Measurements from ENCODE around the gene NDUFS8.

The NDUFS8 gene

DNA sequence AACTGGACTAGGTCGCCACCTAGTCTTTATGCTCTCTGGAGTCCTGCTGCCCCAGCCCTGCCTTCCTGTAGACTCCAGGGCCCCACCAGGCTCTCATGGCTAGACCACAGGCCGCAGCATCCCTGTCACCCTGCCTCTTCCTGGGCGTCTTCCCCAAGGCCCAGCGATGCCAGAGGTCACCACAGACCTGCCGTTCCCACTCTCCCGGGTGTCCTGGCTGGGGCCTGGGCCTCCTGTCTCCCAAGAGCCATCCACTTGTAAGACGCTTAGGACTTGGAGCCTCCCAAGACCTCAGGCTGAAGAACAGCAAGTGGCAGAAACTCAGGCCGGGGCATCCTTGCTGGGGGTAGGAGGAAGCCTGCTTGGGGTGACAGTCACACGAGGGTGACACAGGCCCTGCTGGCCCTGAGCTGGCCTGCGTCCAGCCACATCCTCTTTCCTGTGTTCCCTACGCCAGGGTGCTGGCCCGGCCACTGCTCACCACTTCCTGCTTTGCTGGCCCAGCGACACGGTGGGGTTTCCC is 6.3 kb downstream of the NDUFS8 start:
- no peak for DNase-seq (ENCODE audit: low read depth)

DNA sequence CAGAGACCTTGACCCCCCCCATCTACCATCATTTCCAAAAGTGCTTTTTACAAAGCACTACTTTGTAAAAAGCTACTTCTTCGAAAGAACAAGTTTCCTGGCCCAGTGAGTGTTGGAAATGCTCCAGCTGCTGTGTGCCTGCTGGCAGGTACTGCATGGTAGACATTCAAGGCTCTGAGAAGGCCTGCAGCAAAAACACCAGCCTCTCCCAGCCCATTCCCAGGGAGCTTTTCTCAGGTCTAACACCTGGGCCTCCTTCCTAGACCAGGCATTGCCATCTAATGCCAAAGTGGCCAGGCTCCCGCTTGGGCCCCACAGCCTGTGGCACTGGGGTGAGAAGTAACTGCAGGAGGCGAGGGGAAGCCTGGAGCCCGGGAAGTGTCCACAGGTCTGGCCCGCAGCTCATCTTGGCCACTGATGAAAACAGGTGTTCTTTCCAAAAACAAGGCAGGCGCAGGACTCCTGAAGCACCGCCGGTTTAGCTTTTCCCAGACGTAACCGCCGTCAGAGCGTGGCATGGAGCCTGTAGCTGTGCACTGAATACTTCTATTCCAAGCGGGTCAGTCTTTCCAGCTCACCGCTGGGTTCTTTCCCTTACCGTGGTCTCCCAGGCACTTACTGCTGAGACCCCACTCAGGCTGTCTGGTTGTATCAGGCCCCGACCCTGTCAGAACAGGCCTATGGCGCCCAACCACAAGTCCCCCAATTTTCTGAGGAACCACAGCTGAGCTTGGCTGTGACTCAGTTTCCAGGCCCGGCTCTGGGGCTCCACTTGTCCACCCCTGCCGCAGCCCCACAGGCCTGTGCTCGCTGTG is 7.1 kb downstream of the NDUFS8 start:
- DNase-seq (ENCODE audit: low read depth): no peak

DNA sequence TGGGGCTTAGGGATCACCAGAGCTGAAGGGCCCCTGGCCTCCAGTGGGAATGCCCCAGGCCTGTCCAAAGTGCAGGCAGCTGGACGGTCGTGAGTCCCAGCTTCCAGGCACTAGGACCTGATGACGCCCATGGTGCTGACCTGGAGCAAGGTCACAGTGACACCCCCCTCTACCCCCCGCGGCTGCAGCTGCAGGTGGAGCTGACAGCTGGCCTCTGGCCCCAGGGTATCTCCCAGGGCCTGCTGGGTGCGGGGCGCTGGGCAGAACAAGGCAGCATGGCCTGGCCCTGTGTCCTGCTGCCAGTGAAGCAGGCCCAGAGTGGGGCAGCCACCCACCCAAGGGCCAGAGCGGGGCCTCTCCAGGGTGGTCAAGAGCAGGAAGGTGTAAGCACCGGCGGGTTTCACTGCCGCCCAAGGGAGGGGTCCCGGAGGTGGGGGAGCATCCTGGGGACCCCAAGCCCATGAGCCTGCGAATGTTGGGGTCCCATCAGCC is 7.8 kb downstream of the NDUFS8 start:
- DNase-seq (ENCODE audit: low read depth): no peak

DNA sequence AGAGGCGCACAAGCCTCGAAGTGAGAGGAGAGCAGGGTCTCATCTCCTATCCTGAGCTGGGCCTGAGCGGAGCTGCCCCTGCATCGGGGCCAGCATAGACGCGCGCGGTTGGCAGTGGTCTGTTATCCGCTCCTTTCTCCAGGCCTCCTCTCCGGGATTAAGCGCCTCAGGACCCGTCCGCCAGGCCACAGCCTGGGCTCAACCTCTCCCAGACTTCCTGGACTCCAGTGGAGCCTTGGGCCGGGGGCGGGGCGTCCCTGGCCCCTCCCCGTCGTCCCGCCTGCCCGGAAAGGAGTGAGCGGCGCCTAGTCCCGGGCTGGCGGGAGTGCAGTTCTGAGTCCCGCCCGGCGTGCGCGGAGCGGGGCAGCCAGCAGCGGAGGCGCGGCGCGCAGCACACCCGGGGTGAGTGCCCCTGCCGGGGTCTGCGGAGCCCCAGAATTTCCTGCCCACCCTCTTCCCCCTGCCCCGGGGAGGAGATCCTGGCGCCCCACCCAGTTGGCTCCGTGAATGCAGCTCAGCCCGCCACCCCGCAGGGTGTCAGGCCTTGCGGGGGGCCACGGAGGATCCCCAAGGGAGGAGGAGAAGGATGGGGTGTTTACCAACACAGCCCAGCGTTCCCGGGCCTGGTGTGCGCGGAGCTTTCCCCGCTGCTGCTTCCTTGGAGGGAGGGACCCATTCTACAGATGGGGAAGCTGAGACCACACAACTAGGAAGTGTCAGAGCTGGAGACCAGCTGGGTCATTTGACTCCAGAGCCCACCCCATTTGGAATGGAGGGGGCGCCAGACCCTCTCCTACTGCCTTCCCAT is 8.4 kb downstream of the NDUFS8 start, which contains the start of gene TCIRG1:
TSS of gene TCIRG1 (plus strand) at position 308 of the 808 bp plus-strand sequence. CDS start 2,247 bp downstream, outside the sequence.
- DNase-seq (ENCODE audit: low read depth): peak; percentile 62

DNA sequence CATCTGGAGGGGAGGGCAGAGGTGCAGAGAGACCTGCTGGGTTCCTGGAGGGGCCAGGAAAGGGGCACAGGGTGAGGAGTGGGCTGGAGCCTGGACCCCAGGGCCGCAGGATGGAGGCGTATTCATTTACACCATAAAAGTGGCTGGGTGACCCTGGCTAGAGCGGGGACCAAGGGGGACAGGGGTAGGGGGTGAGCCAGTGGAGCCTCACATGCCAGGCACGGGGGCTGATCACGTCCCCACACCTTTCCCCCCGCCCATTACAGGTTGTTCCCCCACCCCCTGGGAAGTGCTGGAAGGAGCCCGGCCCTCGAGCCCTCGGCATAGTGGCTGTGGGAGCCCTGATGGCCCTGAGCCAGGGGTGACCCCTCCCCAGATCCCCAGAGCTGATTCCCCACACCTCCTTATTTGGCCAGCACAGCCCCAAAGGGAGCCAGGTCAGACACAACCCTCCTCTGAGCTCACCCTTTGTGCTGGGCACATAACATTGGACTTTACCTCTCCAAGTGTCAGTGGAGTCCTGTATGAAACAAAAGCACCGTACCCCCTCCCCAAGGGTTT is 9.1 kb downstream of the NDUFS8 start:
- no peak for DNase-seq (ENCODE audit: low read depth)

DNA sequence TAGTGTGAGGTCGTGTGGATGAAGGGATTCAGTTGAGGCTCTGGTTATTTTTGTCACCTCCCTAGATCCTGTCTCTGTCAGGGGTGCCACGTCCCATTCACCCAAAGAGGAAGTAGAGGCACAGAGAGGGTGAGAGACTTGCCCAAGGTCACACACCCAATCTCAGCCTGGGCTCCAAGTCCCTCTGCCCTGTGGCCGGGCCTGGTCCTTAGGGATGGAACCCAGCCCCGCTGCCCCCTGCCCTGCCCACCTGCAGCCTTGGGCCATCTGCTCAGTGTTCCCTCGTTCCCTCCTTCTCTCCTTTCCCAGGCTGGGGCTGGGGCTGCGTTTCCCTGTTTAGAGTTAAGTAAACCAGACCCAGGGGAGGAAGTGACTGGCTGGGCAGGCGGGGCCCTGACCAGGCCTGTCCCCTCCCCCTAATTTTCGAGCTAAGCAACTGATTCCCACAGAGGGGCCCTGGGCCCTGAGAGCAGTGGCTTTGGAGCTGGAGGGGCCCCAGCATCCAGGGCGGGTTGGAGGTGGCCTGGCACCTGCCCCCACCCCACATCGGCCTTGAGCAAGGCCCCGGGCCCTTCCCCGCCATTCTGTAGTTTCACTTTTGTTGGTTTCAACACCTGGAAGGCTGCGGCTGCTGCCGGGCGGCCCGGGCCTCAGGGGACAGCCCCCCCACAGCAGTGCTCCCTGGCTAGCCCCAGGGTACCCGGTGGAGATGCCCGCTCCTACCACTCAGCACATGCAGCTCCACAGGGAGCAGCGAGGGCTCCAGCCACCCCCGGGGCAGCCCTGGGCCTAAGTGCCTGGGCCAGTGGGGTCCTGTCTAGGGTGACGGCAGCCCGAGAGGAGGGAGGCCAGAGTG is 9.8 kb downstream of the NDUFS8 start:
- DNase-seq (ENCODE audit: low read depth): no peak

DNA sequence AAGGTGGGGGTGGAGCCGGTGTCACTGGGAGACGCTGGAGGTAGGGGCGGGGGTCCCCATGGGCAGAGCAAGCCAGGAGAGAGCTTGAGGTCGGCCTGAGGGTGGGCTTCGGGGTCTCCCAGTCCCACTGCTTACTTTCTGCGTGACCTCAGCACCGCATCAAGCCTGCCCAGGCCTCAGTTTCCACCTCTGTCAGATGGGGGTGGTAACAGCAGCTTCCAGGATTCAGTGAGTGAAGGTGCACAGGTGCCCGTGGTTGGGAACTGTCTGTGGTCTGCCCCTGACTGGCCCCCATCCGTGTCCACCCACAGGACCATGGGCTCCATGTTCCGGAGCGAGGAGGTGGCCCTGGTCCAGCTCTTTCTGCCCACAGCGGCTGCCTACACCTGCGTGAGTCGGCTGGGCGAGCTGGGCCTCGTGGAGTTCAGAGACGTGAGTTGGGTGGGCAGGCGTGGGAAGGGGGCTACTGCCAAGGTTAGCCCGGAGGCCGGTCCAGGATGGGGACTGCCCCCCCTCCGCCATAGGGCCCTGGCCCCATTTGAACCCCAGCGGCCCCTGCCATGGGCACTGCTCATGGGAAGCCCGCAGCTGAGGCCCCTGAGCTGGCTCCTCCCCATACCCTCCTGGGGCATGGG is 10.6 kb downstream of the NDUFS8 start:
- no peak for DNase-seq (ENCODE audit: low read depth)

DNA sequence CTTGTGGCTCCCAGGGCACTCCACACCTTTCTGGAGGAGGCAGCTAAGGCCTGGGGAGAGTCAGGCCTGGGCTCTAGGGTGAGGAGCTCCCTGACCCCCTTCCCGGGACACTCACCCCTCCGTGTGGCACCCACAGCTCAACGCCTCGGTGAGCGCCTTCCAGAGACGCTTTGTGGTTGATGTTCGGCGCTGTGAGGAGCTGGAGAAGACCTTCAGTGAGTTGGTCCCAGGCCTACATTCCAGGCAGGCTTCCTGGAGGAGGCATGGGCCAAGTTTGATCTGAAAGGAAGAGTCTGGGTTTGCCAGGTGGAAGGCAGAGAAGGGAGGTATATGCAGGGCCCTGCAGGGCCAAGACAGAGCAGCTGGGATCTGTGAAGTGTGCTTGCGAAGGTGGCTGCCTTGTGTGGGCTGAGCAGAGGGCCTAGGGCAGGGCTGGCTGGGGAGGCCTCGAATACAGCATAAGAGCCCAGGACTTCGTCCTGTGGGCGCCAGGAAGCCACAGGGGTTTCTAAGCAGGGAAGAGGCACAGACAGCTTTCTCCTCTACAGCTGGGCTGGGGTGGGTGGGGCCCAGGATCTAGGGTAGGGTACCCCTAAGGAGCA is 11.2 kb downstream of the NDUFS8 start:
- DNase-seq (ENCODE audit: low read depth): no peak

DNA sequence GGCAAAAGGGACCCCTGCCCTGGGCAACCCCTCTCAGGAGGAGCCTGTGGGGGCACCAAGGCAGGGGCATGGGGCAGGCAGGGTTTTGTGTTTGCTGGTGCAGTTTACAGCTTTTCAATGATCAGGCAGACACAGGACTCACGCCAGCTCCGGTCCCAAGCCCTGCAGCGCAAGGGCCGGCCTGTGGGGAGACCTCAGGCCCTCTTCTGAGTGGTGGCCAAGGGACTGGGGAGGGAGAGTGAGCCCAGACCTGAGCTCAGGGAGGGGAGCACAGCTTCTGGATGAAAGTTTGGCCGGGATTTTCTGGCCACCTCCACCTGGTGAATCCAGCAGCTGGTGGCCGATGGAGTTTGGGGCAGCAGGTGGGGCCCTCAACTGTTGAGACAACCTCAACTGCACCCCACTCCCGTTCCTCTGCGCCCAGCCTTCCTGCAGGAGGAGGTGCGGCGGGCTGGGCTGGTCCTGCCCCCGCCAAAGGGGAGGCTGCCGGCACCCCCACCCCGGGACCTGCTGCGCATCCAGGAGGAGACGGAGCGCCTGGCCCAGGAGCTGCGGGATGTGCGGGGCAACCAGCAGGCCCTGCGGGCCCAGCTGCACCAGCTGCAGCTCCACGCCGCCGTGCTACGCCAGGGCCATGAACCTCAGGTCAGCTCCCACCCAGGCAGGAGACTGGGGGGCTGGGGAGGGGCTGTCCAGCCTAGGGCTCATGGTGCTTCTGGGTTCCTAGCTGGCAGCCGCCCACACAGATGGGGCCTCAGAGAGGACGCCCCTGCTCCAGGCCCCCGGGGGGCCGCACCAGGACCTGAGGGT is 11.9 kb downstream of the NDUFS8 start:
- DNase-seq (ENCODE audit: low read depth): no peak

DNA sequence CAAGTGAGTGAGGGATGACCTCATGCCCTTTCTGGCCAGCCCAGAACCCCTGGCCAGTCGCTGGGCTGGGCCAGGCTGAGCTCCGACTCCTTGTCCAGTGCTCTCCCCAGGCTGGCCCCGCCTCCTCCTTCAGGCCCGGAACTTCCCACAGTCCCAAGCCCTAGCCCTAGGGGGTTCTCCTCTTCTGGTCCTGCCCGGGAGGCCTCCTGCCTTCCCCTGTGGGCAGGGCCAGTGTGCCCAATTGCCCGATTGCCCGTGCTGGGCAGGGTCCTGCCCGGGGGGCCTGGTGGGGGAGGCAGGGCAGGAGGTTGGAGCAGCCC is 12.5 kb downstream of the NDUFS8 start:
- no peak for DNase-seq (ENCODE audit: low read depth)

DNA sequence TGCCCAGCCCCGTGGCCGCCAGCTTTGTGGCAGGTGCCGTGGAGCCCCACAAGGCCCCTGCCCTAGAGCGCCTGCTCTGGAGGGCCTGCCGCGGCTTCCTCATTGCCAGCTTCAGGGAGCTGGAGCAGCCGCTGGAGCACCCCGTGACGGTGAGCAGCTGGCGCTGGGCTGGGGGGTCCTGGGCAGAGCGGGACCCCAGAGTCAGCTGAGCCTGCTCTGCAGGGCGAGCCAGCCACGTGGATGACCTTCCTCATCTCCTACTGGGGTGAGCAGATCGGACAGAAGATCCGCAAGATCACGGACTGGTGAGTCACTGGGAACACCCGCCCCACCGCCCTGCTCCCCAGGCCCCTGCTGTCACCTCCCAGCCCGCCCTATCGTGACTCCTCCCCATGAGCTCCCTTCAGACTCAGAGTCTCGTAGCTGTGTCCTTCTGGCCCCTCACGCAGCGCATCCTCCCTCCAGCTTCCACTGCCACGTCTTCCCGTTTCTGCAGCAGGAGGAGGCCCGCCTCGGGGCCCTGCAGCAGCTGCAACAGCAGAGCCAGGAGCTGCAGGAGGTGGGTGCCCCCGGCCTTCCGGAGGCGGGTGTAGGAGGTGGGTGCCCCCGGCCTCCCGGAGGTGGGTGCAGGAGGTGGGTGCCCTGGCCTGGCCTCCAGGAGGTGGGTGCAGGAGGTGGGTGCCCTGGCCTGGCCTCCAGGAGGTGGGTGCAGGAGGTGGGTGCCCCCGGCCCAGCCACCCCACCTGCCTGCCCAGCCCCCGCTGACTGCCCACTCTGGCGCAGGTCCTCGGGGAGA is 13.1 kb downstream of the NDUFS8 start:
- no peak for DNase-seq (ENCODE audit: low read depth)

DNA sequence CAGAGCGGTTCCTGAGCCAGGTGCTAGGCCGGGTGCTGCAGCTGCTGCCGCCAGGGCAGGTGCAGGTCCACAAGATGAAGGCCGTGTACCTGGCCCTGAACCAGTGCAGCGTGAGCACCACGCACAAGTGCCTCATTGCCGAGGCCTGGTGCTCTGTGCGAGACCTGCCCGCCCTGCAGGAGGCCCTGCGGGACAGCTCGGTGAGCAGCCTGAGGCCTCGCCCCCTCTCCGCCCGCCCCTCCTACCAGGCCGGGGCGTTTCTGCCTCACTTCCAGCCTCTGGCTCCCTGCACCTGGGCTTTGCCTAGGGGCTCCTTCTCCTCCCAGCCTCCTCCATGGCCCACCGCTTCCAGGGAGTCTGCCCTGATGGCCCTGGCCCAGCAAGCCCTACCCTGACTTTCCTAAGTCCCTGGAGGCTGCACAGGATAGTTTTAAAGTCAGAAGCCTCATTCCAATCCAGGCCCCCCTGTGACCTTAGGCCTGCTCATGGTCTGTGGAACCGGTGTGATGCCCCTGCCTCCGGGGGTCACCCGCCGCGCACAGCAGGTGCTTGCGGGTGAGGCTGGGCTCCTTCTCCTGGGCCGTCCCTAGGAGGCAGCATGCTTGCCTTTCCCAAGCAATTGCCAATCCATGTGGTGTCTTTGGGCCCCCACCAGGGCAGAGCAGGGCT is 13.8 kb downstream of the NDUFS8 start:
- no peak for DNase-seq (ENCODE audit: low read depth)

DNA sequence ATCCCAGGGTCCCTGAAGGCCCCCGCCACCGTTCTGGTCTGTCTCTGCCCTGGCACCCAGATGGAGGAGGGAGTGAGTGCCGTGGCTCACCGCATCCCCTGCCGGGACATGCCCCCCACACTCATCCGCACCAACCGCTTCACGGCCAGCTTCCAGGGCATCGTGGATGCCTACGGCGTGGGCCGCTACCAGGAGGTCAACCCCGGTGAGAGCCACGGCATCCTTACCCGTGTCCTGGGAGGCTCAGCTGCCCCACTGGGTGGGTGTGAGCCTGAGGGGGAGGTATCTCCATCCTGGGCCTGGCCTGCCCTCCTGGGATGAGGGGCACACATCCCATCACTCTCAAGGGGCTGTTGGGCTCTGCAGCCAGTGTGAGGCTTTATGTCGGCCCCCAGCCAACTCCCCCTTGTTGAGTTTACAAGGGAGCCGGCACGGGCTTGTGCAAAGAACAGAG is 14.4 kb downstream of the NDUFS8 start:
- DNase-seq (ENCODE audit: low read depth): no peak

DNA sequence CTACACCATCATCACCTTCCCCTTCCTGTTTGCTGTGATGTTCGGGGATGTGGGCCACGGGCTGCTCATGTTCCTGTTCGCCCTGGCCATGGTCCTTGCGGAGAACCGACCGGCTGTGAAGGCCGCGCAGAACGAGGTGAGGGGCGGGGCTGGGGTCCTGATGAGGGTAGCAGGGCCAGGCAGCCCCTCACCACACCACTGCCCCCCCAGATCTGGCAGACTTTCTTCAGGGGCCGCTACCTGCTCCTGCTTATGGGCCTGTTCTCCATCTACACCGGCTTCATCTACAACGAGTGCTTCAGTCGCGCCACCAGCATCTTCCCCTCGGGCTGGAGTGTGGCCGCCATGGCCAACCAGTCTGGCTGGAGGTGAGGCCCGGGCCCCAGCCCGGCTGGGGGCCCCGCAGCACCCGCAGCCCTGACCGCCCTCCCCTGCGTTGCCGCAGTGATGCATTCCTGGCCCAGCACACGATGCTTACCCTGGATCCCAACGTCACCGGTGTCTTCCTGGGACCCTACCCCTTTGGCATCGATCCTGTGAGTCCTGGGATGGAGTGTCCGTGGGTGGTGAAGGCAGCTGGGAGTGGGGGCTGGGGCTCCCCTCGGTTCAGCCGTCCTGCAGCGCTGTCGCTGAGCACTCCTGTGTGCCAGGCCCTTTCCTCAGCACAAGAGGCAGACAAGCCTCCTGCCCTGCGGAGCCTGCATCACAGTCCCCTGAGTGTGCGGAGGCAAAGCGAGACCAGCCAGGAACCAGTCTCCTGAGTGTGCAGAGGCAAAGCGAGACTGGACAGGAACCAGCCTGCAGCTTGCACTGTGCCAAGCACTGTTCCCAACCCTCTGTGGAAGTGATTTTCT is 17.2 kb downstream of the NDUFS8 start:
- DNase-seq (ENCODE audit: low read depth): no peak

DNA sequence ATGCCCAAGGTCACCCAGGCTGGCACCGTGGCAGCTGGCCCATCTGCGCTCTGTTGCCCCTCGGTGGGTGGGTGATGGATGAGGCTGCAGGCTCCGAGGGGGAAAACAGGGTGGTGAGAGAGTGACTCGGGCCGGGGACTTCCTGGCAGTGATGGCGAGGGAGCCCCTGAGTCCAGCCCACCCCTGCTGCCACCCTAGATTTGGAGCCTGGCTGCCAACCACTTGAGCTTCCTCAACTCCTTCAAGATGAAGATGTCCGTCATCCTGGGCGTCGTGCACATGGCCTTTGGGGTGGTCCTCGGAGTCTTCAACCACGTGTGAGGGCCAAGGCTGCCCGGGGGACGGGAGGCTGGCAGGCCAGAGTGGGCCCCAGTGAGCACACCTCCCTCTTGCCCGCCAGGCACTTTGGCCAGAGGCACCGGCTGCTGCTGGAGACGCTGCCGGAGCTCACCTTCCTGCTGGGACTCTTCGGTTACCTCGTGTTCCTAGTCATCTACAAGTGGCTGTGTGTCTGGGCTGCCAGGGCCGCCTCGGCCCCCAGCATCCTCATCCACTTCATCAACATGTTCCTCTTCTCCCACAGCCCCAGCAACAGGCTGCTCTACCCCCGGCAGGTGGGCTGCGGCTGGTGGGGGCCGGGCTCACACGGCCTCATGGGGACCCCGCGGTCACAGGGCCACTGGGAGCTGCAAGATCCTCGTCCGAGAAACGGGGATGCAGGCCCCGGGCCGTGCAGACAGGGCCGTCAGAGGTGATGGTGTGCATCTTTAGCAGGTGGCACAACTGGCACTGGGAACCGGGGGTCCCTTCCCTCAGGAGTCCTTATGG is 18.4 kb downstream of the NDUFS8 start:
- no peak for DNase-seq (ENCODE audit: low read depth)

Data from activated T-cell treated with anti-CD3 and anti-CD28 coated beads for 24 hours (primary cell).